Heart right ventricle (tissue), 16 donors: Measurements from ENCODE around the gene SEMA3A. TPM values are rescaled to one million over a fixed set of nuclear protein-coding genes. Genes with fewer than 3 reads are reported as not detected.

Source experiments
- ATAC-seq, 8 donors: fragments of 200-7000 bp; cut with Tn5 transposase; one replicate each; pipeline ENCODE4 v1.9.1; 2020; ENCODE audit warnings: mild to moderate bottlenecking in 8 of 8, moderate library complexity in 8 of 8, moderate number of reproducible peaks in 1 of 8
- DNase-seq, 2 donors: peaks; one replicate each; pipeline ENCODE4 v3.0.0-alpha.2; 2020
- H3K27ac ChIP-seq, 10 donors: fragments of 200-600 bp; sonication (generic) in 2 of 10; one replicate each; pipeline versions ENCODE4 v1.5.0 to v1.8.0; 2020 to 2022; ENCODE audit warnings: mild to moderate bottlenecking in 3 of 10
- H3K27me3 ChIP-seq, 7 donors: fragments of 200-600 bp; one replicate each; pipeline ENCODE4 v1.8.0; 2021 to 2022; ENCODE audit warnings: mild to moderate bottlenecking in 2 of 7
- H3K36me3 ChIP-seq, 9 donors: fragments of 200-600 bp; sonication (generic) in 1 of 9; one replicate each; pipeline versions ENCODE4 v1.5.0 to v1.8.0; 2020 to 2022; ENCODE audit warnings: mild to moderate bottlenecking in 2 of 9
- H3K4me1 ChIP-seq, 9 donors: fragments of 200-600 bp; sonication (generic) in 1 of 9; one replicate each; pipeline versions ENCODE4 v1.5.0 to v1.8.0; 2020 to 2022; ENCODE audit warnings: mild to moderate bottlenecking in 4 of 9
- H3K4me3 ChIP-seq, 10 donors: fragments of 200-600 bp; sonication (generic) in 2 of 10; one replicate each; pipeline versions ENCODE4 v1.5.0 to v1.8.0; 2020 to 2022; ENCODE audit warnings: mild to moderate bottlenecking in 7 of 10, moderate library complexity in 2 of 10
- H3K9me3 ChIP-seq, 11 donors: fragments of 200-600 bp in 10 of 11; sonication (generic) in 2 of 11; one replicate each; pipeline versions ENCODE4 v1.5.0 to v1.8.0; 2013 to 2022; ENCODE audit warnings: mild to moderate bottlenecking in 2 of 11, control low read depth in 1 of 11, moderate library complexity in 1 of 11
- CTCF ChIP-seq, 9 donors: fragments of 200-600 bp; sonication (generic) in 2 of 9; IDR thresholded peaks; one replicate each; pipeline versions ENCODE4 v1.5.0 to v1.8.0; 2021 to 2022; ENCODE audit warnings: antibody characterized with exemption in 9 of 9, mild to moderate bottlenecking in 5 of 9, moderate library complexity in 1 of 9
- WGBS, 2 donors: extraction: QIAGEN DNeasy Blood & Tissue Kit; methylation state at CpG; one replicate each; pipeline ENCODE4 v1.1.7; 2013; ENCODE audit warnings: inconsistent platforms in 1 of 2; 5-methylcytosine and 5-hydroxymethylcytosine counted together
- intact Hi-C, 10 donors: fragments of 100-400 bp; cut with DNase I; formaldehyde crosslinking; loops; one replicate each; pipeline versions ENCODE4 v1.11.1 to v1.14.2; 2022
- polyA plus RNA-seq, 2 donors: library from polyadenylated mRNA; stranded (reverse); fragments of 200-250 nt; gene quantifications; one replicate each; pipeline ENCODE4 v1.2.3, GENCODE V29; 2013
- total RNA-seq, 10 donors: library from RNA; stranded (reverse); fragmentation: NEBNext Ultra II Directional in 3 of 10; extraction: Animal tissue kit (Norgen Biotek cat#: 25700) in 3 of 10; gene quantifications; one replicate each; pipeline versions ENCODE4 v1.2.1 to v1.2.4, GENCODE V29; 2021 to 2023
- donor health status: Arrhythmogenic right ventricular cardiomyopathy.
- donor health status: ischemic (EF 13 %, LVEDD 7.1; RV severe dilation, severe dysfunction).
- donor health status: healthy with polysubstance abuse.
- donor health status: DM: no; HTN: yes; CAD: no.
- donor health status: DM: no; HTN: no; CAD: no.
- donor health status: ischemic (EF 25% LVEDD 6.9; RV normal size, moderate dysfunction).
- donor health status: ischemic (EF 25% LVEDD 5.7; RV mildly dilated, moderate dysfunction).
- donor health status: healthy.
- donor health status: DM: yes; HTN: yes; CAD: no.
- donor health status: Ischemic cardiomyopathy.
- donor health status: ischemic (EF 35%, LVEDD 5.7; RV mildly dilated, moderate dysfunction).
- donor health status: nonischemic (EF 11% LVEDD 7.7; RV severe dilation, severe dysfunction).
- donor health status: DM: yes; HTN: yes; CAD: no.
- donor health status: PGD.
- donor health status: ischemic (EF 29% LVEDD 5.4; RV normal size, mild dysfunction).
- donor health status: nonischemic (EF 23%, LVEDD 6.1; RV moderate dilation, normal function).

SEMA3A gene
- total and polyA plus RNA-seq, 12 donors = 0.19 to 5.3 (median 1.5) TPM

- no peak overlapping the region for H3K27ac ChIP-seq
- 94 to 95% methylated on average over 3 of the region's 3 CpGs for WGBS, 2 donors
- no peaks in the 10 kb centered on the region for H3K36me3 ChIP-seq
- no peak for DNase-seq
- no peak for ATAC-seq
- H3K9me3 ChIP-seq = no peaks in the 10 kb centered on the region
- H3K4me1 ChIP-seq = no peaks in the 10 kb centered on the region
- H3K4me3 ChIP-seq = no peak overlapping the region
- no peaks in the 10 kb centered on the region for H3K27me3 ChIP-seq
- no peak for TF ChIP-seq CTCF (IDR thresholded peaks at IDR 0.05)
- intact Hi-C loops = no loop called here
Observed at GRCh38 chr7:84040355-84040754, 154.2 kb downstream of the SEMA3A start.

GRCh38 chr7:84039432-84039831 is 155.2 kb downstream of the SEMA3A start:
- H3K4me1 ChIP-seq = no peaks in the 10 kb centered on the region
- ATAC-seq = no peak
- intact Hi-C loops = no loop called here
- no peak for DNase-seq
- H3K36me3 ChIP-seq = no peaks in the 10 kb centered on the region
- H3K27me3 ChIP-seq = no peaks in the 10 kb centered on the region
- no peak overlapping the region for H3K4me3 ChIP-seq
- no peak overlapping the region for H3K27ac ChIP-seq
- no peak for TF ChIP-seq CTCF (IDR thresholded peaks at IDR 0.05)
- no peaks in the 10 kb centered on the region for H3K9me3 ChIP-seq

GRCh38 chr7:84027678-84028077 is 166.9 kb downstream of the SEMA3A start:
- intact Hi-C loops = no loop called here
- H3K4me3 ChIP-seq = no peak overlapping the region
- no peak overlapping the region for H3K27ac ChIP-seq
- DNase-seq = no peak
- H3K9me3 ChIP-seq = no peaks in the 10 kb centered on the region
- peaks cover 0 to 19% (median 3%) of the 10 kb centered on the region in 9 donors for H3K4me1 ChIP-seq
- H3K36me3 ChIP-seq = no peaks in the 10 kb centered on the region
- TF ChIP-seq CTCF (IDR thresholded peaks at IDR 0.05) = no peak
- no peak for ATAC-seq
- no peaks in the 10 kb centered on the region for H3K27me3 ChIP-seq
- WGBS, 2 donors = 96% methylated on average over 3 of the region's 3 CpGs

- peak in 1 of 2 donors; percentile 18 for DNase-seq
- intact Hi-C loops = no loop called here
- Histone ChIP-seq H3K27me3 (no peaks in the 10 kb centered on the region), H3K4me1 (peaks cover 0 to 38% (median 10%) of the 10 kb centered on the region in 9 donors), H3K4me3 (no peak overlapping the region), H3K9me3 (no peaks in the 10 kb centered on the region), H3K27ac (peak overlapping the region in 4 of 10 donors; percentile 11 to 60 (median 38)), H3K36me3 (no peaks in the 10 kb centered on the region)
- peak in 7 of 8 donors; percentile 42 to 73 (median 63) for ATAC-seq
- no peak for TF ChIP-seq CTCF (IDR thresholded peaks at IDR 0.05)
- WGBS, 2 donors = 33 to 45% methylated on average over 3 of the region's 3 CpGs
Observed at GRCh38 chr7:84025332-84025927, 169.2 kb downstream of the SEMA3A start.
